ENCODE measurements around the gene MSH3. TPM values are rescaled to one million over a fixed set of nuclear protein-coding genes. Genes with fewer than 3 reads are reported as not detected.

MSH3 gene
- total and polyA plus RNA-seq, 8 donors = 2.1 to 11.5 (median 8.8) TPM

DNA sequence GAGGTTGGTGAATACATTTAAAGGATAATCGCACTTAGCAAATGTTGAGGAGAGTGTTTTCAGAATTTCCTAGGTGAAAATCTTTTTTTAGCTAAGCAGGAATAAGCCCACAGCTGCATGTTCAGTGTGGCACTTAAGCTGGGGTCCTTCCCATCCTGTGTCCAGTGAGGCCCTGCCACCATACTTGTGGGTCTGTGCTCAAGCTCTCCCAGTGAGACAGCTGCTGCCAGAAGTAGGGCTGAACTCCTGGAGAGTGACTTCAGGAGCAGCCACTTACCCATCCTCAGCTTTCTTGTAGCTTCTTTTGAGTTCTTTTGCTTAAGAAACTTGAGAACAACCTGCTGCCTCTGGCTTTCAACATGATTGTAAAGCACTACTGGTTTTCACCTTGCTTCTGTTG lies 110.3 kb downstream of the MSH3 start:
- Histone ChIP-seq H3K9me3 (no peaks in the 10 kb centered on the region), H3K27me3 (no peaks in the 10 kb centered on the region), H3K36me3 (peaks cover 0 to 4% (median 0%) of the 10 kb centered on the region in 3 donors), H3K4me1 (no peaks in the 10 kb centered on the region), H3K27ac (no peak overlapping the region), H3K4me3 (no peak overlapping the region)
- 97% methylated on average over 1 of the region's 1 CpG for WGBS, 2 donors
- FAIRE-seq (no peak), DNase-seq (no peak), ATAC-seq (no peak)
- TF ChIP-seq, protein P1, sequence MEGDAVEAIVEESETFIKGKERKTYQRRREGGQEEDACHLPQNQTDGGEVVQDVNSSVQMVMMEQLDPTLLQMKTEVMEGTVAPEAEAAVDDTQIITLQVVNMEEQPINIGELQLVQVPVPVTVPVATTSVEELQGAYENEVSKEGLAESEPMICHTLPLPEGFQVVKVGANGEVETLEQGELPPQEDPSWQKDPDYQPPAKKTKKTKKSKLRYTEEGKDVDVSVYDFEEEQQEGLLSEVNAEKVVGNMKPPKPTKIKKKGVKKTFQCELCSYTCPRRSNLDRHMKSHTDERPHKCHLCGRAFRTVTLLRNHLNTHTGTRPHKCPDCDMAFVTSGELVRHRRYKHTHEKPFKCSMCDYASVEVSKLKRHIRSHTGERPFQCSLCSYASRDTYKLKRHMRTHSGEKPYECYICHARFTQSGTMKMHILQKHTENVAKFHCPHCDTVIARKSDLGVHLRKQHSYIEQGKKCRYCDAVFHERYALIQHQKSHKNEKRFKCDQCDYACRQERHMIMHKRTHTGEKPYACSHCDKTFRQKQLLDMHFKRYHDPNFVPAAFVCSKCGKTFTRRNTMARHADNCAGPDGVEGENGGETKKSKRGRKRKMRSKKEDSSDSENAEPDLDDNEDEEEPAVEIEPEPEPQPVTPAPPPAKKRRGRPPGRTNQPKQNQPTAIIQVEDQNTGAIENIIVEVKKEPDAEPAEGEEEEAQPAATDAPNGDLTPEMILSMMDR (IDR thresholded peaks at IDR 0.05) = no peak
- intact Hi-C loops (cut with DNase I) = no loop called here

DNA sequence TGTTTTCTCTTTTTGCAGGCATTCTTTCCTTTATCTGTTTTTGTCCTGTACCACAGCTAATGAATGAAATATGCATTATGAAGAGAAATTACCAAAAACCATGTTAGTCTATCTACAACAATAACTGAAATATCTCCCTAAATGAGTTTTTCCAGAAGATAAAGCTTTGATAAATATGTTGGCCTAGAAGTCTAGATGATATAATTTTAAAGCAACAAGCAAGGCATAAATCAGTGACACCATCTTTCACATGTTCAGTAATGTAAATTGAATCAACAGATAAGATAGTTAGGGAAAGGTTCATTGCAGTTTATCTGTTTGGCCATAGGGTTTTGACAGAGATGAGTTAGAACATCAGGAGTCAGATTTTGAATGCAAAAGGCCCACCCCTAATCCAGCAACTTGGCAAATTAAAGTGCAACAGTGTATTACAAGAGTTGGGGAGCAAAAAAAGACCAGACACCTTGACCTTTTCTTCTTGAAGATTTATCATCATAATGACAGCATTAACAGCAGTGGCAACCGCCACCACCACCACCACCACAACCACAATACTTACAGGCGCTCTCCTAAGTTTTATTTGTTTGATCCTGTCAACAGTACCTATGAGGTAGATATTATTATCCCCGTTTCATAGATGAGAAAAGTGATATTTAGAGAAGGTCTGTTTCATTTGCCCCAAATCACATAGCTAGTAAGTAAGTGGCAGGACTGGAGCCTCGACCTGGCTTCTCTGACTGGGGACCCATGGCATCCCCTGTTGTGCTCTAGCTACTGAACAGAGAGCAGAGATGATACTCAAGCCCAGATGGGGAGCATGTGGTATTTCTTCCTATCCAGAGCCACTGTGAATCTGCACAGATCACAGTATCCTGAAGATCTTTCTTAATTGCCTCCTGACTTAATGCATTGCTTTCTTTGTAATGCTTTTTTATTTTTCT lies 123.2 kb downstream of the MSH3 start:
- Histone ChIP-seq H3K4me1 (no peaks in the 10 kb centered on the region), H3K27ac (no peak overlapping the region), H3K36me3 (peaks cover 0 to 5% (median 0%) of the 10 kb centered on the region in 3 donors), H3K27me3 (no peaks in the 10 kb centered on the region), H3K4me3 (no peak overlapping the region), H3K9me3 (no peaks in the 10 kb centered on the region)
- 95 to 98% methylated on average over 4 of the region's 4 CpGs for WGBS, 2 donors
- ATAC-seq = no peak
- TF ChIP-seq, protein P1 (IDR thresholded peaks at IDR 0.05) = no peak
- intact Hi-C loops (cut with DNase I) = no loop called here
- no peak for FAIRE-seq
- no peak for DNase-seq

DNA sequence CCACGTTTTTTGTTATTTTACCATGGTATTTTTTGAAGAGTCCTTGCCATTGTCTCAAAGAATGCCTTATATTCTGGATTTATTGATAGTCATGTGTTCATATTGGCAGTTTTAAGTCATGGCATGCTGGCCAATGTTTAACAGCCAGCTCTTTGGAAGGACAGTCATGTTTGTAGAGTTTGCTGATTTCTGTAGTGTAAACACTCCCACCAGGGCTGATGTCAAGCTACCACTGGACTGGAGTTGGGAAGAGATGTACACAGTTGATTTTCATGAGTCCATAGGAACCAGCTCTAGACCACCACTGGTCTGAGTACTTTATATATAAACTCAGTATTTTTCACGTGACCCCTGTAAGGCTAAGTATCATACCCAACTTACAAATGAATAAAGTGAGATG lies 125.6 kb downstream of the MSH3 start:
- WGBS, 2 donors = 89 to 90% methylated on average over 2 of the region's 2 CpGs
- Histone ChIP-seq H3K4me3 (no peak overlapping the region), H3K9me3 (no peaks in the 10 kb centered on the region), H3K27me3 (no peaks in the 10 kb centered on the region), H3K4me1 (no peaks in the 10 kb centered on the region), H3K36me3 (no peaks in the 10 kb centered on the region), H3K27ac (no peak overlapping the region)
- intact Hi-C loops (cut with DNase I) = no loop called here
- TF ChIP-seq, protein P1 (IDR thresholded peaks at IDR 0.05) = no peak
- no peak for FAIRE-seq
- ATAC-seq = no peak
- no peak for DNase-seq

DNA sequence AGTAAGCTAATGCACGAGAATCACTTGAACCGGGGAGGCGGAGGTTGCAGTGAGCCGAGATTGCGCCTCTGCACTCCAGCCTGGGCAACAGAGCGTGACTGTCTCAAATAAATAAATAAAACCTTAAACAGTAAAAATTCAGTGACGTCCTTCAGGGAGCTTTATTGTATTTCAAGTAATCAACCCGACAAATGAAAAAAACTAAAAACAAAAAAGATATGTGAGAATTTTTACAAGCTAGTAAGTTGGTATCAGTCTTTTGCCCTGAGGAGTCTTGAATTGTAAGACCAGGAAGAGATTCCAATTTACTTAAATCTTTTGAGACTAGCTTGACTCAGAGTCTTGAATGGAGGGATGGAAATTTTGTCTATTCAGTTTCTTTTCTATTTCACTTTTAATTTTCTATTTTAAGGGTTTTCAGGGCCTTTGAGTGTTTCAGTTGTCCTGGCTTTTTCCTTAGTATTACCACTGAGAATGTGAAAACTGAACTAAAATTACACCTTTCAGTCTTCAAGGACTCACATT lies 126.4 kb downstream of the MSH3 start:
- no peak overlapping the region for H3K4me3 ChIP-seq
- intact Hi-C loops (cut with DNase I) = no loop called here
- DNase-seq (no peak), FAIRE-seq (no peak), ATAC-seq (no peak)
- H3K4me1 ChIP-seq = no peaks in the 10 kb centered on the region
- TF ChIP-seq, protein P1 (IDR thresholded peaks at IDR 0.05) = no peak
- H3K9me3 ChIP-seq = no peaks in the 10 kb centered on the region
- H3K27me3 ChIP-seq = no peaks in the 10 kb centered on the region
- 98 to 99% methylated on average over 8 of the region's 8 CpGs for WGBS, 2 donors
- no peak overlapping the region for H3K27ac ChIP-seq
- no peaks in the 10 kb centered on the region for H3K36me3 ChIP-seq

DNA sequence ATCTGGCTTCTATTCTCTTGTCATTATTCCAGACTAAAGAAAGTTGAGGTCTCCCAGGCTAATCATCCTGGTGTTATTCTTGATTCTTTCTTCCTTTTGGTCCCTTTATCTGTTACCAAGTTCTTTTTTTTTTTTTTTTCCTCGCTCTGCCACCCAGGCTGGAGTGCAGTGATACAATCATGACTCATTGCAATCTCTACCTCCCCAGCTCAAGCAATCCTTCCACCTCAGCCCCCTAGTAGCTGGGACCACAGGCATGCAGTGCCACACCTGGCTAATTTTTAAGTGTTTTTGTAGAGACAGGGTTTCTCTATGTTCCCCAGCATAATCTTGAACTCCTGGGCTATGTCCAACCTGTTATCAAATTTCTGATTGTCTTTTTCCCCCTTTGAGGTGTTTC lies 126.9 kb downstream of the MSH3 start:
- FAIRE-seq = no peak
- H3K9me3 ChIP-seq = no peaks in the 10 kb centered on the region
- H3K36me3 ChIP-seq = no peaks in the 10 kb centered on the region
- 88 to 100% methylated on average over 1 of the region's 1 CpG for WGBS, 2 donors
- DNase-seq = no peak
- intact Hi-C loops (cut with DNase I) = no loop called here
- no peak overlapping the region for H3K27ac ChIP-seq
- H3K4me1 ChIP-seq = no peaks in the 10 kb centered on the region
- no peaks in the 10 kb centered on the region for H3K27me3 ChIP-seq
- no peak for ATAC-seq
- H3K4me3 ChIP-seq = no peak overlapping the region
- TF ChIP-seq, protein P1 (IDR thresholded peaks at IDR 0.05) = no peak
